Activated CD4-positive, CD25-positive, alpha-beta regulatory T cell treated with anti-CD3 and anti-CD28 coated beads, Interleukin-2, amount 50 U/mL, for 16 hours (primary cell): ENCODE measurements around the gene CREB5.

ENCODE experiments used
- DNase-seq: peaks from one replicate; pipeline ENCODE4 v3.0.0-alpha.2; 2020; ENCODE audit warnings: low read depth, low spot score

The CREB5 gene

GRCh38 chr7:28744951-28745350, 332.6 kb downstream of the CREB5 start:
- DNase-seq: no peak

GRCh38 chr7:28745351-28745750, 333.0 kb downstream of the CREB5 start:
- DNase-seq: no peak

- DNase-seq: no peak
Measured at GRCh38 chr7:28747404-28747803, 335.1 kb downstream of the CREB5 start.

GRCh38 chr7:28747854-28748253, 335.5 kb downstream of the CREB5 start:
- DNase-seq: no peak

GRCh38 chr7:28748346-28748745, 336.0 kb downstream of the CREB5 start:
- DNase-seq: no peak

- no peak for DNase-seq
Measured at GRCh38 chr7:28748933-28749584, 336.7 kb downstream of the CREB5 start.

- DNase-seq: no peak
Measured at GRCh38 chr7:28749638-28750037, 337.3 kb downstream of the CREB5 start.

- no peak for DNase-seq
Measured at GRCh38 chr7:28750981-28751380, 338.7 kb downstream of the CREB5 start.

GRCh38 chr7:28753613-28754012, 341.3 kb downstream of the CREB5 start:
- no peak for DNase-seq

- DNase-seq: no peak
Measured at GRCh38 chr7:28754027-28754426, 341.7 kb downstream of the CREB5 start.

- no peak for DNase-seq
Measured at GRCh38 chr7:28754447-28754846, 342.1 kb downstream of the CREB5 start.

- DNase-seq: no peak
Measured at GRCh38 chr7:28755255-28755654, 342.9 kb downstream of the CREB5 start.

GRCh38 chr7:28758186-28758585, 345.9 kb downstream of the CREB5 start:
- DNase-seq: no peak

GRCh38 chr7:28759475-28759971, 347.2 kb downstream of the CREB5 start:
- no peak for DNase-seq

- no peak for DNase-seq
Measured at GRCh38 chr7:28761505-28761904, 349.2 kb downstream of the CREB5 start.

GRCh38 chr7:28762651-28763050, 350.3 kb downstream of the CREB5 start:
- DNase-seq: no peak

- no peak for DNase-seq
Measured at GRCh38 chr7:28766359-28766758, 354.0 kb downstream of the CREB5 start.

- no peak for DNase-seq
Measured at GRCh38 chr7:28767356-28767755, 355.0 kb downstream of the CREB5 start.

- DNase-seq: no peak
Measured at GRCh38 chr7:28768577-28769147, 356.3 kb downstream of the CREB5 start.

- DNase-seq: no peak
Measured at GRCh38 chr7:28771906-28772622, 359.7 kb downstream of the CREB5 start.

GRCh38 chr7:28773423-28774145, 361.3 kb downstream of the CREB5 start:
- no peak for DNase-seq
